Neural cell (in vitro differentiated cells): Measurements from ENCODE around the gene CCDC27. TPM values are rescaled to one million over a fixed set of nuclear protein-coding genes. Genes with fewer than 3 reads are reported as not detected.

ENCODE experiments used
- H2AFZ ChIP-seq: fragments of 200-600, 300-800 bp; sonication (generic), shearing (Covaris generic); 2 replicates; pipeline ENCODE4 v1.6.0; 2014; ENCODE audit warnings: low read depth, mild to moderate bottlenecking, antibody characterized with exemption, low read length, moderate library complexity
- H3F3A ChIP-seq: fragments of 200-600 bp; shearing (Covaris generic); 2 replicates; pipeline ENCODE4 v1.6.1; 2016; ENCODE audit warnings: mild to moderate bottlenecking, moderate library complexity, mixed read lengths, antibody characterized with exemption, low read length; ENCODE audit not compliant: insufficient read depth, poor library complexity, severe bottlenecking
- H3K27ac ChIP-seq: fragments of 200-600, 300-800 bp; sonication (generic), shearing (Covaris generic); 2 replicates; pipeline ENCODE4 v1.5.1; 2014; ENCODE audit warnings: mild to moderate bottlenecking, low read length, moderate library complexity
- H3K27me3 ChIP-seq: fragments of 300-800, 200-600 bp; sonication (generic), shearing (Covaris generic); 2 replicates; pipeline ENCODE4 v1.6.0; 2014; ENCODE audit warnings: mild to moderate bottlenecking, low read depth, low read length, moderate library complexity; ENCODE audit not compliant: insufficient read depth
- H3K36me3 ChIP-seq: fragments of 300-800, 200-600 bp; sonication (generic), shearing (Covaris generic); 2 replicates; pipeline ENCODE4 v1.5.1; 2014; ENCODE audit warnings: mild to moderate bottlenecking, antibody characterized with exemption, low read length, moderate library complexity; ENCODE audit not compliant: insufficient read depth
- H3K4me2 ChIP-seq: fragments of 300-800, 200-600 bp; sonication (generic), shearing (Covaris generic); 2 replicates; pipeline ENCODE4 v1.6.0; 2014; ENCODE audit warnings: mild to moderate bottlenecking, low read length
- H3K4me3 ChIP-seq: fragments of 300-800, 200-600 bp; sonication (generic), shearing (Covaris generic); 2 replicates; pipeline ENCODE4 v1.5.1; 2014; ENCODE audit warnings: mild to moderate bottlenecking, low read length, moderate library complexity
- H3K79me2 ChIP-seq: fragments of 200-600 bp; shearing (Covaris generic); replicated peaks from 2 replicates; pipeline ENCODE4 v1.6.0; 2014; ENCODE audit warnings: mild to moderate bottlenecking, low read length, moderate library complexity; ENCODE audit not compliant: insufficient read depth
- H3K9ac ChIP-seq: fragments of 300-800, 200-600 bp; sonication (generic), shearing (Covaris generic); 2 replicates; pipeline ENCODE4 v1.6.1; 2016; ENCODE audit warnings: mild to moderate bottlenecking, low read length, mixed read lengths
- H3K9me2 ChIP-seq: fragments of 200-600 bp; shearing (Covaris generic); 2 replicates; pipeline ENCODE4 v1.6.1; 2016; ENCODE audit warnings: mild to moderate bottlenecking, low read length, mixed read lengths; ENCODE audit not compliant: insufficient read depth
- H3K9me3 ChIP-seq: fragments of 200-600, 300-800 bp; sonication (generic), shearing (Covaris generic); 2 replicates; pipeline ENCODE4 v1.6.1; 2016; ENCODE audit warnings: mild to moderate bottlenecking, mixed run types, low read length, moderate library complexity, mixed read lengths
- H4K20me1 ChIP-seq: fragments of 200-600 bp; shearing (Covaris generic); 2 replicates; pipeline ENCODE4 v1.6.1; 2016; ENCODE audit warnings: mild to moderate bottlenecking, mixed run types; ENCODE audit not compliant: insufficient read depth
- CTCF ChIP-seq: fragments of 450-650 bp; IDR thresholded peaks from 2 replicates; pipeline ENCODE4 v1.5.1; 2014; ENCODE audit warnings: antibody characterized with exemption, mild to moderate bottlenecking, moderate library complexity; ENCODE audit not compliant: poor library complexity, severe bottlenecking
- EP300 ChIP-seq: fragments of 450-650 bp; conservative IDR thresholded peaks from 2 replicates; pipeline ENCODE4 v1.6.1; 2014; ENCODE audit warnings: antibody characterized with exemption, mild to moderate bottlenecking, moderate library complexity; ENCODE audit not compliant: poor library complexity, severe bottlenecking
- EZH2 ChIP-seq: fragments of 200-600, 300-800 bp; shearing (Covaris generic), sonication (generic); IDR thresholded peaks from 2 replicates; pipeline ENCODE4 v1.6.1; 2014; ENCODE audit warnings: antibody characterized with exemption, low read length, borderline replicate concordance, mild to moderate bottlenecking; ENCODE audit not compliant: insufficient read depth, poor library complexity, severe bottlenecking
- MXI1 ChIP-seq: fragments of 450-650 bp; conservative IDR thresholded peaks from 2 replicates; pipeline ENCODE4 v1.6.1; 2014; ENCODE audit warnings: antibody characterized with exemption, mild to moderate bottlenecking; ENCODE audit not compliant: poor library complexity, severe bottlenecking
- POLR2AphosphoS5 ChIP-seq: IDR thresholded peaks from 2 replicates; pipeline ENCODE4 v1.6.1; 2012
- RAD21 ChIP-seq: fragments of 450-650 bp; conservative IDR thresholded peaks from 2 replicates; pipeline ENCODE4 v1.6.1; 2014; ENCODE audit warnings: antibody characterized with exemption, mild to moderate bottlenecking, moderate library complexity
- REST ChIP-seq: IDR thresholded peaks from 2 replicates; pipeline ENCODE4 v1.6.1; 2012; ENCODE audit warnings: borderline replicate concordance
- SMC3 ChIP-seq: fragments of 450-650 bp; conservative IDR thresholded peaks from 2 replicates; pipeline ENCODE4 v1.6.1; 2014; ENCODE audit warnings: antibody characterized with exemption, mild to moderate bottlenecking, moderate library complexity; ENCODE audit not compliant: poor library complexity
- TAF1 ChIP-seq: IDR thresholded peaks from 2 replicates; pipeline ENCODE4 v1.6.1; 2012; ENCODE audit warnings: low read depth
- polyA plus RNA-seq: library from polyadenylated mRNA; depleted of rRNA; stranded (reverse); fragments of >200 nt; gene quantifications from 2 replicates; pipeline ENCODE4 v1.2.3, GENCODE V29; 2014

CCDC27 gene
- polyA plus RNA-seq, 1 donor from 2014 or later: not detected

GRCh38 chr1:3795453-3796214 is 43.4 kb downstream of the CCDC27 start:
- peak overlapping the region; percentile 78 for H3K9ac ChIP-seq
- no peaks in the 10 kb centered on the region for H3K9me2 ChIP-seq
- peak overlapping the region; percentile 78 for H3K4me2 ChIP-seq
- peaks cover 7% of the 10 kb centered on the region for H4K20me1 ChIP-seq
- H2AFZ ChIP-seq: no peak overlapping the region
- no peak overlapping the region for H3K27ac ChIP-seq
- H3K36me3 ChIP-seq: no peaks in the 10 kb centered on the region
- H3K27me3 ChIP-seq: no peaks in the 10 kb centered on the region
- peak overlapping the region; percentile 94 for H3K4me3 ChIP-seq
- H3K9me3 ChIP-seq: no peaks in the 10 kb centered on the region
- H3K79me2 ChIP-seq: peaks cover 21% of the 10 kb centered on the region
- H3F3A ChIP-seq: no peaks in the 10 kb centered on the region
- TF ChIP-seq RAD21 (no peak), SMC3 (no peak), MXI1 (no peak), EZH2 (no peak), CTCF (no peak), TAF1 (no peak), POLR2AphosphoS5 (no peak)

- Histone ChIP-seq H4K20me1 (peaks cover 7% of the 10 kb centered on the region), H3K4me2 (peak within 1 kb of the TSS; percentile 78), H3K9ac (peak within 1 kb of the TSS; percentile 78), H3K36me3 (no peaks in the 10 kb centered on the region), H3K27ac (peak within 1 kb of the TSS; percentile 68), H3K27me3 (no peaks in the 10 kb centered on the region), H3F3A (no peaks in the 10 kb centered on the region), H3K9me3 (no peaks in the 10 kb centered on the region), H2AFZ (peak within 1 kb of the TSS; percentile 88), H3K4me3 (peak within 1 kb of the TSS; percentile 94), H3K79me2 (peaks cover 21% of the 10 kb centered on the region), H3K9me2 (no peaks in the 10 kb centered on the region)
- TF ChIP-seq RAD21 (no peak), TAF1 (peak; percentile 58), CTCF (no peak), MXI1 (peak; percentile 92), SMC3 (no peak), REST (peak; percentile 69), EZH2 (no peak), POLR2AphosphoS5 (peak; percentile 93), EP300 (peak; percentile 59)
These were observed 44.2 kb downstream of the CCDC27 start, which contains the start of gene LRRC47 for GRCh38 chr1:3796215-3797061. LRRC47 (minus strand) TSS chr1:3796498; CDS start chr1:3796476, 22 bp downstream.
